Left cardiac atrium (tissue), 4 donors: ENCODE results near the gene TBX1. TPM values are rescaled to one million over a fixed set of nuclear protein-coding genes. Genes with fewer than 3 reads are reported as not detected.
"Not testable (repeated sequence)": the region's sequence is repeated elsewhere in the genome, so short reads cannot be mapped to it uniquely, and the experiment has no call there.

Experiments used
- ATAC-seq, 2 donors: fragments of 200-7000 bp; cut with Tn5 transposase; one replicate each; pipeline ENCODE4 v1.9.1; 2020; ENCODE audit warnings: mild to moderate bottlenecking in 2 of 2, moderate library complexity in 2 of 2
- DNase-seq: peaks from one replicate; pipeline ENCODE4 v3.0.0-alpha.2; 2020
- intact Hi-C, 2 donors: fragments of 100-400 bp; cut with DNase I; formaldehyde crosslinking; loops; one replicate each; pipeline versions ENCODE4 v1.14.1 to v1.15.1; 2022 to 2023
- total RNA-seq, 2 donors: library from RNA; stranded (reverse); fragmentation: NEBNext Ultra II Directional; extraction: Animal tissue kit (Norgen Biotek cat#: 25700); gene quantifications; one replicate each; pipeline ENCODE4 v1.2.1, GENCODE V29; 2021
- donor health status: DM: no; HTN: yes; CAD: no.
- donor health status: DM: no; HTN: yes; CAD: no; lungs with severe emphysema.
- donor health status: DM: yes; HTN: yes; CAD: no.
- donor health status: Dilated cardiomyopathy.

Gene TBX1
- total RNA-seq, 2 donors from 2014 or later: 0.47 to 2.4 TPM

- DNase-seq: no peak
- intact Hi-C loops: no loop called here
- no peak for ATAC-seq
These were observed 30.7 kb downstream of the TBX1 start for GRCh38 chr22:19791243-19791642.

DNA sequence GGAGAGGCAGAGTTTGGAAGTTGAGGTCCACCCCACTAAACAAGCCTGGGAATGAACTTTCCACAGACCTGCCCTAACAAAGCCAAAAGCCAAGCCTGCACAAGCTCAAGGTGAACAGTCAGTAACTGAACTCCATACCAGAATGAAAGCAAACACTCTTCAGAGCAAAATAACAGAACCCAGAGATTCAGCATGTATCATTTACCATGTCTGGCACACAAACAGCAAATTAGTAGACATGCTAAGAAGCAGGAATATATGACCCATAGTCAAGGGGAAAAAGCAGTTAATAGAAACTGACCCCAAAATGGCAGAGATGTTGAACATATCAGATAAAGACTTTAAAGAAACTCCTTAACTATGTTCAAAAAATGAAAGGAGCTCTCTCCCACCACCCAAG is 31.3 kb downstream of the TBX1 start:
- DNase-seq (no peak), ATAC-seq (no peak)
- intact Hi-C loops: no loop called here

DNA sequence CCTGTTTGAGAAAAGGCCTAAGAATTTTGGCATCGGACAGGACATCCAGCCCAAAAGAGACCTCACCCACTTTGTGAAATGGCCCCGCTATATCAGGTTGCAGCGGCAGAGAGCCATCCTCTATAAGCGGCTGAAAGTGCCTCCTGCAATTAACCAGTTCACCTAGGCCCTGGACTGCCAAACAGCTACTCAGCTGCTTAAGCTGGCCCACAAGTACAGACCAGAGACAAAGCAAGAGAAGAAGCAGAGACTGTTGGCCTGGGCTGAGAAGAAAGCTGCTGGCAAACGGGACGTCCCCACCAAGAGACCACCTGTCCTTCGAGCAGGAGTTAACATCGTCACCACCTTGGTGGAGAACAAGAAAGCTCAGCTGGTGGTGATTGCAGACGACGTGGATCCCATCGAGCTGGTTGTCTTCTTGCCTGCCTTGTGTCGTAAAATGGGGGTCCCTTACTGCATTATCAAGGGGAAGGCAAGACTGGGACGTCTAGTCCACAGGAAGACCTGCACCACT is 31.9 kb downstream of the TBX1 start:
- intact Hi-C loops, DNase-seq, ATAC-seq: not testable (repeated sequence)

- no peak for ATAC-seq
- DNase-seq: no peak
- intact Hi-C loops: no loop called here
These were observed 32.6 kb downstream of the TBX1 start for GRCh38 chr22:19793161-19793560.

DNA sequence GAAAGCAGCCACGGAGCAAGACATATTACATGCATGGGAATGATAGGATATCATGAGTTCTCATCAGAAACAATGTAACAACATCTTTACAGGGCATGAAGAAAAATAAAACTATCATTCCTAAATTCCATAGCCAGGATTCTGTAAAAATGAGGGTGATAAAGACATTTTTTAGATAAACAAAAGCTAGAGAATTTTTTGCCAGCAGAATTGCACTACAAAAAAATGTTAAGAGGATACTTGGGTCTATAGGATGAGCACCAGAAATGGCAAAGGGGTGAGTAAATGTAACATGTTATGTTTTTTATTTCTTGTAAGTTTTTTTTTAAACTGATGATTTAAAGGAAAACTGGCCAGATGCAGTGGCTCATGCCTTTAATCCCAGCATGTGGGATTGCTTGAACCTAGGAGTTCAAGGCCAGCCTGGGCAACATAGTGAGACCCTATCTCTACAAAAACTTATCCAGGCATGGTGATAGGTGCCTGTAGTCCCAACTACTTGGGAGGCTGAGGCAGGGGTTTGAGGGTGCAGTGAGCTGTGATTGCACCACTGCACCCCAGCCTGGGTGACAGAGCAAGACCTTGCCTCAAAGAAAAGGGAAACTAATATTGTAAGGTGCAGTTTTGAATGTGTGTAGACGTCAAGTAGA is 33.2 kb downstream of the TBX1 start:
- ATAC-seq: no peak
- DNase-seq: no peak
- intact Hi-C loops: no loop called here

GRCh38 chr22:19795617-19796008 is 35.0 kb downstream of the TBX1 start:
- intact Hi-C loops: no loop called here
- ATAC-seq (no peak), DNase-seq (peak; percentile 33)

- ATAC-seq (no peak), DNase-seq (no peak)
- intact Hi-C loops: no loop called here
These were observed 35.6 kb downstream of the TBX1 start for GRCh38 chr22:19796160-19796559.

- ATAC-seq: no peak
These were observed 36.8 kb downstream of the TBX1 start for GRCh38 chr22:19797086-19798002.

GRCh38 chr22:19798003-19798665 is 37.6 kb downstream of the TBX1 start:
- ATAC-seq: no peak
- intact Hi-C loops: no loop called here
- DNase-seq: peak; percentile 12

More at GRCh38 chr22:19797086-19798002, 36.8 kb downstream of the TBX1 start:
- intact Hi-C loops: no loop called here
- peak; percentile 18 for DNase-seq

- peak in 1 of 2 donors; percentile 6 for ATAC-seq
These were observed 38.3 kb downstream of the TBX1 start for GRCh38 chr22:19798891-19799293.

DNA sequence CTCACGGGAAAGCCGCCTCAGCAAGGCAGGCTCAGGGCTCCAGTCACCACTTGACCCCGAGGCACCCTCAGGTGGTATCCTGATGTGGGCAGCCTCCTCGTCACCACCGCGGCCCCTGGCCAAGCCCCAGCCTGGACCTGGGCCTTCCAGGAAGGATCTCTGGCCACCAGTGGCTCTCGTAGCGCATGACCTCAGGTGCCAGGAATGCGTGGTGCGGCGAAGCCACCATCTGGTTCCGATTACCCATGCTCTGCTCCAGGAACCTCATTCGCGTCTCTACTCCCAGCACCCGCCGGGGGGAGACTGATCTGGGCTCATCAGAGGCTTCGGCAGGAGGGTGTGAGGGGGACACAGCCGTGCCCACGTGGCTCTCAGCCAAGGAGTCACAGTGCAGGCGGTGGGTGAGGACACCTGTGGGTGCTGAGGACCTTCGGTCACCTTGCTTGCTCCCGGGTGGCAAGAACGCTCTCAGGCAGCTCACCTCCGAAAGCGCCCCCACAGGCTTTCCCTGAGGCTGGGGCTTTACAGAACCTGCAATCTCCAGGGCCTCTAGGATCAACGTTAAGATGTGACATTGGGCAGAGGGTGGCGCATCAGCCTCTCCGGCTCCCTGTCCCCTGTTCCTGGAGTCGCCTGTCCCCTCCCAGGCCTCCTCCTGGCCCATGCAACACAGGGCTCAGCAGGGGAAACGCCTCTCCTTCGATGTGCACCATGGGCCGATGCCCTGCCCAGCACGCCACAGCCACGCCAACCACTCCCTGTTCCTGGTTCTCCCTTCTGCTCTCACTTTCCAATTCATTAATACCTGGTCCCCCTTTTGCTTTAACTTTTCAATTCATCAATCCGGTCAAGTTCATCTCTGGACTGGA is 39.0 kb downstream of the TBX1 start:
- peak; percentile 72 to 78 for ATAC-seq
- peak; percentile 60 for DNase-seq
- intact Hi-C loops: no loop called here

More at GRCh38 chr22:19798891-19799293, 38.3 kb downstream of the TBX1 start:
- intact Hi-C loops: no loop called here
- DNase-seq: peak; percentile 14

- peak; percentile 12 for DNase-seq
- intact Hi-C loops: no loop called here
- no peak for ATAC-seq
These were observed 39.7 kb downstream of the TBX1 start for GRCh38 chr22:19800306-19800705.

DNA sequence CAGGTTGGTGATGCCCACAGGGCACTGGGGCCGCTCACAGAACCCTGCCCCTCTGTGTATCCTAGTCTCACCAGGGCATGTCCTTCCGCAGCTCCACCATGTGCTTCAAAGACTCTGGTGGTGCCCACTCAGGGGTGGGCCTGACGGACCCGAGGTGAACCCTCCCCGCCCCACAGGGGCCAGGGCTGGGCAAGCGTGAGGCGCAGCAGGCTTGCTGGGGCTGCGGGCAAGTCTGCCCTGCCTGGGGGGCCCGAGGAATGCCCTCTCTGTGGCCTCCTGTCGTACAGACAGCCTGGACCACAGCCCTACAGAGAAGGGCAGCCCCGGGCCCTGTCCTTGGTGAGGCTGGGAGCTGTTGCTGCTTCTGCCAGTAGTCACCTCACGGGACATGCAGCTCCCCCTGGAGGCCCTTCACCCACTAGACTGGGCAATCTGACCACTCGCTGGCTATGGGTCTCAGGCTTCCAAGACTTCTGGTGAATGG is 40.2 kb downstream of the TBX1 start:
- intact Hi-C loops: no loop called here
- DNase-seq: peak; percentile 41
- peak in 1 of 2 donors; percentile 25 for ATAC-seq

GRCh38 chr22:19801340-19802000 is 40.9 kb downstream of the TBX1 start:
- intact Hi-C loops: no loop called here
- ATAC-seq (no peak), DNase-seq (peak; percentile 11)

DNA sequence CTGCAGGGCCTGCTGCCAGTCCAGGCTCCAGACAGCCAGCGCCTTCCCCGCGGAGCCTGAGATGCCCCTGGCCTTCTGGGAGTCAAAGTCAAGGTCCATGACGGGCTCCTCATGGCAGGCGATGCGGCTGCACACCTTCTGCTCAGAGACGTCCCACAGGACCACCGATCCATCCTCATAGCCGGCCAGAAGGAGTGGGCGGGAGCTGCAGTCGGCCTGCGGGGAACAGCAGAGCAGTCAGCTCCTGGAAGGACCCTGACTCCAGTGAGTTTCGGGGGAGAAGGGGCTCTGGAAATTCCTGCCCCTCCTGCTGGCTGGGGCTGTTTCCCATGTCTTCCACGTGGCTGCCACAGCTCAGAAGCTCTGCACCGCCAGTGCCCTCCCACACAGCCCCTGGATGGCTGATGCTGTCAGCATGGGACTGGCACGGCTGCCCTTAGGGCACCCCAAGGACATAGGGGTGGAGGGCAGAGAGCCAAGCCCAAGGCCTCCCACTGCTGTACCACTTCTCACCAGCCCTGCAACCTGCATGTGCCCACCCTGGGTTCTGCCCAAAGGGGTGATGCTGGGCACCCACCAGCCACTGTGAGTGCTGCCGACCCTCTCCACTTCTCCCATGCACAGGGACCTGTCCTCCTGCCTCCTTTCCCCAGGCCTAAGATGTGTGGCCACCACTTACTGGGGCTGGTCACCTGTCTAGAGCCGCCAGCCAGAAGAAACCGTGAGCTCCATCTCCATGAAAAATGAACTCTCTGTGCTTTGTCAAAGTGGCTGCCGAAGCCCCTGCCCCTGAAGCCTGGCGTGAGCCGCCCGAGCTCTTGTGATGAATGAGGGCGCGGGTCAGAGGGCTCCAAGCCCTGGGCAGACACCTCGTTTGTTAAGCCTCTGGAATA is 41.7 kb downstream of the TBX1 start:
- no peak for ATAC-seq
- DNase-seq: peak; percentile 9
- intact Hi-C loops: no loop called here

- intact Hi-C loops: no loop called here
- DNase-seq: peak; percentile 17
- ATAC-seq: no peak
These were observed 42.5 kb downstream of the TBX1 start for GRCh38 chr22:19802894-19803735.
